Activated gamma-delta T cell (primary cell): ENCODE measurements around the gene PLA2R1.

Experiments
- DNase-seq: peaks from one replicate; lab custom pipeline; 2025; lab: John Stamatoyannopoulos, UW
- total RNA-seq, 2 donors: gene quantifications; one replicate each; lab custom pipeline; 2026; lab: John Stamatoyannopoulos, UW

The PLA2R1 gene
- total RNA-seq: 0.05 to 0.09 reads per million in 2 donors

DNA sequence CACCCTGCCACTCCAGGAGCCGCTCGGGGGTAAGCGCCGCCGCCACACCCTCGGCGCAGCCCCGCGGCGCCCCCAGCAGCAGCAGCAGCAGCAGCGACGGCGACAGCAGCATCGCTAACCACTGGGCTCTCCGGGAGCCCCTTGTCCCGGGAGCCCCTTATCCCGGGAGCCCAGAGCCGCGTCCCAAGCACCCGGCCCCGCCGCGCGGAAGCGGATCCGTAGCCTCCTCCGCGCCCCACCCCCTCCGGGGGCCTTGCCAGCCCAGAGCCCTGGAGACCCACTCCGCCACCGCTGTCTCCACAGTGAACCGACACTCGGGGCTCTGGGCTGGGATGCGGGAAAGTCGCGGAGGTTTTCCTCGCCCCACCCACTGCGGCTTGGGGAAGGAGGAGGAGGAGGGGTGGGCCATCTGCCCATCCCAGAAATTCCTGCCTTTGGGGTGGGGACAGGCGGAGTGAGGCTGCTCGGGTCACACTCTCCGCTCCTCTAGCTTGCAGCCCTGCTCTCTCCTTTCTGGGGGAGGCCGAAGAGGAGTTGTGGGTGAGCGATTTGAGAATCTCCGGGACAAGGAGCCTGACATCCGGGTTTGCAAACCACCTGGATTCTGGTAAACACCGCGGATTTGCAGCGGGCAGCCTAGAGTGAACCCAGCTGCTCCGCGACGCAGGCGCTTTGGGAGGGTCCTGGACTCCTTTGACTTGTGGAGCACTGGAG lies at the start of gene PLA2R1:
PLA2R1 (minus strand) TSS at position 324 of the 714 bp plus-strand sequence; CDS start at position 112, 212 bp downstream.
- DNase-seq: no peak

DNA sequence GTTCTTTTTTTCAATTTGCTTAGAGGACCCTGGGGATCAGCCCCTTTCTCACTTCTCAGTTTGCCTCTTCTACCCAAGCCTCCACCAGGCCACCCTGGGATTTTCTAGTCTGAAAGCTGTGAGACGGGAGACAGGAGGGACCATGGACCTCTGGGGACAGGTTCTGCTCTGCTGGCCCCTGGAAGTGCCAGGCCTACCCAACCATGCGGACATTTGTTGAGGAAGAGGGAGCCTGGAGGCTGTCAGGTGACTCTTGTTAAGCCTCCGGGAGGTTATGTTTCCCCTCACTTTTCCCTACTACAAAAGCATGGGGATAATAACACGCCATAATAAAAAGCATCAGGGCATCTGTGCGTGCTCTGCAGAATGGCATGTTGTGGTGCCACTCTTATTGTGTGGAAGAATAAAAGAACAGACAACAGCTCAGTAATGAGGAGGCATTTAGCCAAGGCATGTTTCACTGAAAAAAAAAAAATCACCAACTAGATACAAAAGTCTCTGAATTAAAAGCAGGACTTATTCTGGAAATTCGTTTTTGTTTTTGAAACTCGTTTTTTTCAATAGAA lies 48.3 kb upstream of the PLA2R1 start:
- DNase-seq: no peak

DNA sequence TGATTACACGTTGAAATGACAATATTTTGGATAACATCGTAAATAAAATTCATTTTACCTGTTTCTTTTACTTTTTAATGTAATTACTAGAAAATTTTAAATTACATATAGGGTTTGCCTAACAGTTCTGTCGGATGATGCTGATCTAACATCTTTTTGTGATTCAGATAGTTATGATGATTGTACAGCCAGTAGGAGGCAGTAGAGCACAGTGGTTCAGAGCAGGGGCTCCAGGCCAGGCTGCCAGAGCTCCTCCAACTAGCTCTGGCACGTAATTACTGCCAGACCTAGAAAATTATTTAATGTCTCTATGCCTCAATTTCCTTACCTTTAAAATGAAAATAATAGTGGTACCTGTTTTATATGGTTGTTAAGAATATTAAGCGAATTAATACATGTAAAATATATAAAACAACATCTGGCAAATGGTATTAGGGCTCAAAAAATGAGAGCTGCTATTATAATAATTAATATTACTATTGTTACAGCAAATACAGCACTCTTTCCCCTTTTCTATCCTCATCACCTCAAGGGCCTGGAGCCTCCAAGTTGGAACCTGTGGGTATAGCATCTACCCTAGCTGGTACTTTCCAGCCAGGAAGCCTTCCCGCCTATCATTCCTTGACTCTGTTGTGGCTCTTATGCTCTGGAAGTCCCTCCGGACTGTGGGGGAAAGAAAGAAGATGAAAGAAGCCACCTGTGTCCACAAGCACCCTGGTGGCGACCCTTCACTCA lies 47.7 kb upstream of the PLA2R1 start:
- no peak for DNase-seq

DNA sequence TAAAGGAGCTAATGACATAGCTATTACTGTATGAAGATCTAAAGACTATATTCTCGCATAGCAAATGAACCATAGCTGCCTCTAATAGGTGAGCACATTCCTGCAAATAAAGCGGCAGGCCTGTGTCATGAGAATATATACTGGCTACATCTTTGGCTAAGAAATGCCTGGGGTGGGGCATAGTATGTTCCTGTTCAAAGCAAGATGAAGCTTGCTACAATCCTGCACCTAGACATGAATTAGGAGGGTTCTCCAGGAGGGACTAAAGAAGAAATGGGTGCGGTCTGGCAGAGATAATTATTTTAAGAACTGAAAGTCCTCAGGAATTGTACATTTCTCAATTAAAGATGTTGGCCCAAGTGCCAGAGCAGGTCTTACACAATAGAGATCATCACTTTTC lies 46.8 kb upstream of the PLA2R1 start:
- no peak for DNase-seq

DNA sequence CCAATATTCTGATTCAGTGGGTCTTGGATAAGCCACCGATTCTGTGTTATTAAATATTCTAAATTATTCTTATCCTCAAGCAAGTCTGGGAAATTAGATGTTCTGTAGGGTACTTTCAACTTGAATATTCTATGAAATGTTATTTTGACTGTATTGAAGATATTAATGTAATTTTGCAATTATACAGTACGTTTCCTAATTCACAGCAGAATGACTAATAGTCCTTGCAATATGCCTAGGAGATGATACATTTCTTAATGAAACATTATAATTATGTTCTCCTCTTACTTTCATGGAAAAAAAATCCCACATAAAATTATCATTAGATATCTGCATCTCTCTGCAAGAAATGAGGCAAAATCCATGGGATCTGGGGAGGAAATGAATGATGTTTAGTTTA lies 46.2 kb upstream of the PLA2R1 start:
- no peak for DNase-seq

DNA sequence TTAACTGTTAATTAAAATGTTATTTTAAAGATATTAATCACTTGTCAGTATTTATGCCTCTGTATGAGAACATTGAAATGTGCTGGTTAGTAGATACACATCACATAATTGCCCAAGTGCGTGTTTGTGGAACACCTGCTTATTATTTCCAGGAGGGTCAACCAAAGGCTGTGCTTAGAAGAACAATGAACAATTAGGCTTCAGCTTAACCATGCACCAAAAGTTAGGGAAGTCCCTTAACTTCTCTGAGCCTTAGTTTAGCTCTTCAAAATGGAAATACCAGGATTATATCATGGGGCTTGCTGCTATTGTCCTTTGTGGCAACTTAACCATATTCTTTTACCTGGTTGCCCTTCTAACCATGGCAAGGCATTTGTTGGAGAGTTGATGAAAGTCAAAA lies 43.0 kb upstream of the PLA2R1 start:
- no peak for DNase-seq

DNA sequence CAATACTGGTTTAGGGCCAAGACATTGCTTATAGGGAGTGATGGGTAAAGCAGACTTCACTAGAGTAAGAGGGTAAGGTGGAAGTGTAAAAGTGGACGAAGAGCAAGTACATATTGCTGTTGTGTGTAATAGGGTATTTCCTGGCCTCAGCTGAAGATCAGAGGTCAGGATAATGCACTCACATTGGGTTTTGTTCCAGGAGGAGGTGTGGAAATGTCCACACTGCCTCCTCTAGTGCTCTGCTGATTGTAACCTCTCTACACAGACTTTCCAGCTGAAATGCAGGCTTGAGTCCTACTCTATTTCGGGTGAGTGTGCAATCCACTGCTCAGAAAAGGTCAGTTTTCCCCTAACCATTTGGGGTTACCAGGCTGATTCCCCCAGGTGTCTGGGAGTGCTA lies 41.7 kb upstream of the PLA2R1 start:
- no peak for DNase-seq

DNA sequence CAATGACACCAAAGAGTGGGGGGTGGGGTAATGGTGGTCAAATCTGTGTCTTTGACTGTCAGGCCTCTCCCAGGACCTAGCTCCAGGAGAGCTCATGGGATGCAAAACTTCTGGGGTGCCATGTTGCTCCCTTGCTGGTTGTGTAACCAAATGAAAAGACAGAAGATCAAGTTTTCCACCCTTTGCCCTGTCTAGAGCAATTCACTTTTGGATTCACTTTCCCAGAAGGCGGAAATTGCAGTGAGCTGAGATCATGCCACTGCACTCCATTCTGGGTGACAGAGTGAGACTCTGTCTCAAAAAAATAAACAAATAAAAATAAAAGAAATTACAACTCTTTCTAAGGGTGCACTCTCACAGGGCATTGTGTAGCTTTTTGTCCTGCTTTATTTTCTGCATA lies 34.9 kb upstream of the PLA2R1 start:
- no peak for DNase-seq

DNA sequence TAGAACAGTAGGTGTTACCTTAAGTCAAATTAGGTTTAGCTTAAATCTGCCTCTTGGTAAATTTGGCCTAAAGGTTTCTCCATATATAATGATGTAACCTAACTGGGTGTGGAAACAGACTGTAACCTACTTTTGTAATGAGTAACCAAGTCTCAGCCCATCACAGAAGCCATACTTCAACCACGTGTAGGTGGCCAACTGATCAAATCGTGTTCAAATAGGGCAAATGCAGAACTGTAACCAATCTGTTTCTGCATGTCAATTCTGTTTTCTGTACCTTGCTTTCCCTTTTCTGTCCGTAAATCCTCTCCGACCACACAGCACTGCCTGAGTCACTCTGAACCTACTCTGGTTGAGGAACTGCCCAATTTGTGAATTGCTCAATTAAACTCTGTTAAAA lies 34.0 kb upstream of the PLA2R1 start:
- DNase-seq: no peak

DNA sequence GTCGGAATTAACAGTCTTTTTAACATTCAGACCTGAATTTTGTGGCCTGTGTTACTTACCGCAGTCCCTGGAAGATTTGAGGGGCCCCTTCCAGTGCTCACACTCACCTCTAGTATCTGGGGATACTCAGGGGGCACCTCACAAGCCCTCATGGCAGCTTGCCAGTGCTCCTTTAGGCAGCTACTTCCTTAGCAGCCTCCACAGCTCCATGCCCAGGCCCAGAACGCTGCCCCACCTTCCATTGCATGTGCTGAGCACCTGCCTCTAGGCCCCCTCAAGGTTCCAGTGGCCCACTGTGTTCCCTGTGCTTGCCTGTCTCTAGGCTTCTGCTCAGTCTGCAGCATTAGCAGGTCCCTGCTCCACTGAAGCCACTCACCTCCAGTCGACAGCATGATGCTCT lies 30.0 kb upstream of the PLA2R1 start:
- DNase-seq: no peak

DNA sequence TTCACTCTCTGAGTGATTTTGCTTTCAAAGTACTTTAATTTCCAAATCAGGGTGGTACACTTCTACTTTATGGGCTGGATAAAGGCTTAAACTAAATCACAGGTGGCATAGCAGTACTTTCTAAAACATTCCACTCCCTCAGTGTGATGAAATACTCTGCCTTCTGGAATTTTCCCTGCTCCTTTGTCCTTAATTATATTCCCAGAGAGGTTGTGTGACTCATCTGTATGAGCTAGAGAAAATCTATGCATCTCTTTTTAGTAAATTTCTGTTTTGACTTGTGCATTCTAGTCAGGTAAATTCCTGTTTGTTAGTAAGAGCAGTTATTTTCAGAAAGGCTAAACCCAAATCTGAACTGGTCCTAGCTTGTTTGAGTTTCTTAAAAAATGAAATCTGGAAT lies 29.0 kb upstream of the PLA2R1 start:
- DNase-seq: no peak

DNA sequence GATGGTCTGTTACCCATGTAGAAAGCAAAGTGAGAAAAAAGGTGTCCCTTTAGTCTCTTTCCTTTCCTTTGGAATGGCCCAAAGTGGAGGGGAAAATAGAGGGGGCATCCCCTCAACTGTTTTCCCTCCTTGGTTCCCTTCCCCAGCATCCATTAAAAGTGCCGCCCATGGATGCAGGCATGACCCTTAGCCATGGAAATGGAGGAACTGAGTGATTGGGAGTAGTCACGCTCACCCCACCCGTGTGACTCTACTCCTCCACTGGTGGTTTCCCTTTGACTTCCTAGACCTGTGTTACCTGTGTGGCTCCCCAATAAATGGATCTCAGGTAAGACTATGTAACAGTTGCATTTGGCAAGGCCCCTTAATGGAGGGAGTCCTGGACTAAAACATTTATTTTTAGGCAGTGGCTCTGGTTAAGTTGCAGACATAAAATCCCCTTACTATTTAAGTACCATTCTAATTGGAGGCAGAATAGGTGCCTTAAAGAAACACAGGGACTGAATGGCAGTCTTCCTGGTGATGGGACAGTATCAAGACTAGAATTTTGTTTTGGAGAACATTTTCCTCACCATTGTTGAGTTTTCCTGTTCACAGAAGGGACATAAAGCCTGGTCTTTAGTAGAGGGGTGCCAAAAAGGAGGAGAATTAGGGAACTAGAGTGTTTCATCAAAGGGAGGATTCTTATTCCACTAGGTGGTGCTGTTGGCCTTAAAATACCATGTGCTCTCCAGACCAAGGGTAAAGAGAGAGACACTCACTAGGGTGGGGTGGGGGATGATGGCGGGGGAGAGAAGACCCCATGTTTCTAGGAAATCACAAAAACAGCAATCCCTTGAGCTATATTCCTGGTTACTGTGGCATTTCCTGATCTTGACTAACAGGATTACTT lies 25.7 kb upstream of the PLA2R1 start:
- DNase-seq: no peak

DNA sequence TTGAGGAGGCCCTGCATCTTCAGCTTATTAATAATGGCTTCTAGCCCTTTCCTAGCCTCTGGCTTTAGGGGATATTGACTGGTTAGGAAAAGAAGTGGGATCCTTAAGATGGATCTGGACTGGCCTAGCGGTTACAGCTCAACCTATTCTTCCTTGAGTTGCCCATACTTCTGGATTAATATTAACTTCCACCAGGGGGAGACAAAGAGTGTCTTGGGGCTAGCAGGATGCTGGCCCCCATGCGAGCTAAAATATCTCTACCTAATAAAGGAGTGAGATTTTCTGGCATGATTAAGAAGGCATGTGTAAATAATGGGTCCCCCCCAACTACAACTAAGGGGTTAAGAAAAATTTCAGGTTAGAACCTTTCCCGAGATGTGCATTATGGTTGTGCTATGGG lies 23.2 kb upstream of the PLA2R1 start:
- DNase-seq: no peak

DNA sequence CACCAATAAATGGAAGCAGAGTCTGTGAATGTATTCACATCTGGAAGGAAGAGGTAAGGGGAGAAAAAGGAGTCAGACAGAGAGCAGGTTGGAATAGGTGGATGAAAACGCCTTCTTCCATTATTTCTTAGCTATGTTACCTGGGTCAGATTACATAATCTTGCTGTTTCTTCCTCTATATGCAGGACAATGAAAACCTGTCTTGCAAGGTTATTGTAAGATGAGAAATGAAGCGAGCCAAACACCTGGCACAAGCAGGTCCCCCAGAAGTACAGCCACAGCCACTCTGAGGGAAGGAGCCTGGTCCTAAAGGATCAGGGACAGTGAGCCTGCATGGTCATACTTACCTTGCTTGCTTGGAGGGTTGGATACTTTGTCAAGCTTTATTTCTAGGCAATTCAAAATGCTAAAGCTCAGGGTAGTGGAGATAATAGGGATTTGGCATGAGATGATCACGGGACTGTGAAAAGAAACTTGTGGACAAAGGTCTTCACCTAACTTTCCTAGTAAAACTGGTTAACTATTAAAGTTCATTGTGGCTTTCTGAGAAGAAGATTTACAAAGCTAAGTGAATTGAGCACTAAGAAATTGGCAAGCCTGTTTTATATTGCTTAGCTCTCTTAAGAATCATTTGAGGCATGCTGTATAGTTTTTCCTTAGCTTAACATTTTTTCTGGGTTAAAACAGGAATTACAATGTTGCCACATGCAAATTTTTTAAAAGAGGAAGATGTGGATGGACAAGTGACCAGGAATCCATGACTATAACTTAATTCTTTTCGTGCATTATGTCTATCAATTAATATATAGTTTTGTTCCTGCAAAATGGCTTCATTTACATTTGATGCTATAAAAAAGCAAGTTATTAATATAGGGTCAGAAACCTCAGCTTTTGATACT lies 15.7 kb upstream of the PLA2R1 start:
- no peak for DNase-seq

DNA sequence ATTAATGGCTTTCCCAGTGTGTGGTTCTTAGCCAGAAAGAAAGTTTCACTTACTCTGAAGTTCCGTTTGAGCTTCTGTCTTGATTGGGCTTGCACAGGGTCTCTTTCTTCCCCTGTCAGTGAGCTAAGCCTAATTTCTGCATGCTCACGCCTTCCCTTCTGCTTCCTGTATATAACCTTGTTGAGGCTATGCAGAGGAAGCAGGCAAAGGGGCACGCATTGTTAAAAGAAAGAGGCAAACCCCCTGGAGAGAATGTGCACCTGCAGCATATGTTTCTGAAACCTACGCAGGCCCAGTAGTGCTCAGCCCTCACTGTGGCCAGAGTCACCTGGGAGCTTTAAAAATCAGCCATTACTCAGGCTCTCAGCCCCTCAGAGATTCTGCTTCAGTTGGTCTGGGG lies 14.5 kb upstream of the PLA2R1 start:
- no peak for DNase-seq

DNA sequence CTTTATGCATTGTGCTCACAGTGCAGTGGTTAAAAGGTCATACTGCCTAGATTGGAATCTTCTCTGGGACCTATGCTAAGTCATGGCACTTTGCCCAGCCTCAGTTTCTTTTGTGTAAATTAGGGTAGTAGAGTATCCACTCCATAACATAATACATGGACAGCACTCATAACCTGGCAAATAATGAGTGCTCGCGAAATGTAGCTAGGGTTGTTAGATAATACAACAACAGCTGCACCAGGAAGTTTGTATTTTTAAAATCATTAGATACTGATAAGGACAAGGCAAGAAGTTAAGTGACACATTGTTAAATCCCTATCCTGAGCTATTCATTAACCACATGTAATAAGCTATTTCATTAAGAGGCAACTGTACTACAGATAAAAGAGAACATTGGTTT lies 13.8 kb upstream of the PLA2R1 start:
- no peak for DNase-seq

DNA sequence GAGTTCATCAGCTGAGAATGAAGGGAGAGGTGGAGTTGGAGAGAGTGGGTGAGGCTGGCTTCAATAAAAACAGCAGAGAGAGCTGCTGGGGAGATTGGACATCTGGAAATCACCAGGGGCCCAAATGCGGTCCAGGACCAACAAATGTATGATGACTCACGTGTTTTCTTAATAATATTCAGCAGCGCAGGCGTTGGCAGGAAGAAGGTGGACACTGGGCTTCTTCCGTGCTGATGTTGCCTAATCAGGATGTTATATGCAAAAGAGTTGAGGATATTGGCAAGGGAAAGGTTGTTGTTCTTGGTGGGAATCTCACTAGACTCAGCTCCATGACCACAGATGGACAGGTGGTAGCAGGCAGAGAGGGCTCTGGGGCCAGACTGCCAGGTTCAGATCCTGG lies 12.8 kb upstream of the PLA2R1 start:
- DNase-seq: no peak

DNA sequence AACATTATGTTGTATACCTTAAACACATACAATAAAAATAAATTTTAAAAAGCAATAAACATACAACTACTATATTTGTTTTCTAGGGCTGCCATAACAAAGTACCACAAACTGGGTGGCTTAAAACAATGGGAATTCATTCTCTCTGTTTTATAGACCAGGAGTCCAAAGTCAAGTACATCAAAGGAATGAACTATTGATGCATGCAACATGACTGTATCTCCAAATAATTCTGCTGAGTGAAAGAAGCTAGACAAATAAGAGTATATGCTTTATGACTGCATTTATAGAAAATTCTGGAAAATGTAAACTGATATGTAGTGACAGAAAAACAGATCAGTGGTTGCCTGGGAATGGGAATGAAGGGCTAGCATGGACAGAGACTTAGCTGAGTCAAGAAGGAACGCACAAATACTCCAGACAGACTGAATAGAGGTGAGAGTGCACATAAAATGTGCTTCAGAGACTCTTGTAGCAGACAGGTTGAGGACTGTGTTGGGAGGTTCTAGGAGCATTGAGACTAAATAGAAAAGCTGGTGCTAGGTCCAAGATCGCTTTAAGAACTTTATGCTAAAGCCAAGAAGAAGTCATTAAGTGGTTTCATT lies 11.0 kb upstream of the PLA2R1 start:
- DNase-seq: no peak

DNA sequence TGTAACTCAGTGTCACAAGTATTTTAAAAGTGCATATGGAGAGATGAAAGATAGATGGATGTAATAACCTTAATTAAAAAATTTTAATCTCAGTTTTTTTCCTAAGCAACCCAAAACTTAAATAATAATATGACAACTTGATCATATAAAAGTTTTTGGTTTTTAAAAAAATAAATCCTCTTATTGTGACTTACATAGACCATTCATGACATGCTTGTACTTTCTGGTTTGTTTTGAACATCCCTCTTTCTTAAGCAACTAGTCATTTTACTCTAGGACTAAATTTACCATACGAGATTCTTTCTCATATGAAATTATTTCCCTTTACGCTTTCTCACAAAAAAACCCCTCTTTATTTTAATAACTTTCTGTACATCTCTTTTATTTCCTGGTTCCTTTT lies 6.5 kb upstream of the PLA2R1 start:
- no peak for DNase-seq

DNA sequence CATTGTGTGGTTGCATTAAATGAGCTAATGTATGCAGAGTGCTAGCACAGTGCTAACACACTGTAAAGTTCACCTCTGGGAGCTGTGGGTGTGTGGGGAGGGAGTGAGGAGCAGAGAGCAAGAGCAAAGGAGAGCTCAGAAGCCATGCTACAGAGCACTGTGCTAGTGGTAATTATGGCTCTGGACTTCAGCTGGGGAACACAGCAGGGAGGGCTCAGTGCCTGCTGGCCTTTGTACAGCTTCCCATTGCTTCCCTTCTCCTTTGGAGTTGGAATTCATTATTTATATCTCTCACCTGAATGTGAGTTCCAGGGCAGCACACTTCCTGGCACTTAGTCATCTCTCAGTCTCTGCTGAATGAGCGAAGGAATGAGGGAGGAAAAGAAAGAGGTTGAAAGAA lies 2.5 kb upstream of the PLA2R1 start:
- no peak for DNase-seq
